HCT116 (cell line): ENCODE data around the gene EIF4E. TPM values are rescaled to one million over a fixed set of nuclear protein-coding genes. Genes with fewer than 3 reads are reported as not detected.

Source experiments
- ATAC-seq: fragments of 200-7000 bp; cut with Tn5 transposase; 2 replicates; pipeline ENCODE4 v1.9.1; 2020; ENCODE audit warnings: mild to moderate bottlenecking, moderate library complexity
- BruUV-seq: library from RNA; stranded (reverse); fragments of 400-500 nt; replicated peaks from 2 replicates; lab custom pipeline; 2021; lab: Mats Ljungman, UMichigan
- CTCF ChIA-PET: fragments of 300-600 bp; sonication (Branson Sonifier 250); formaldehyde crosslinking; loops from one replicate; lab custom pipeline; 2021; ENCODE audit warnings: antibody characterized with exemption; lab: Charles Lee
- POLR2A ChIA-PET: fragments of 300-600, 350-600 bp; sonication (Branson Sonifier 250); formaldehyde crosslinking; loops from one replicate; lab custom pipeline; 2021; ENCODE audit warnings: antibody characterized with exemption; lab: Charles Lee
- RAD21 ChIA-PET, 2 experiments: fragments of 300-600 bp; sonication (Branson Sonifier 250); formaldehyde crosslinking; loops; one replicate each; lab custom pipeline; 2023; ENCODE audit warnings: low total read pairs in 2 of 2; ENCODE audit not compliant: uncharacterized antibody in 2 of 2, unreplicated experiment in 2 of 2, low non-redundant PET in 1 of 2; lab: Charles Lee
- DNase-seq: peaks from one replicate; pipeline ENCODE4 v3.0.0-alpha.2; 2010; ENCODE audit warnings: low read depth, low spot score
- H2AFZ ChIP-seq: fragments of 200-600 bp; shearing (Covaris generic), sonication (generic); 2 replicates; pipeline ENCODE4 v1.6.1; 2017; ENCODE audit warnings: low read depth, mixed run types, mixed read lengths, antibody characterized with exemption, low read length; ENCODE audit not compliant: poor library complexity, severe bottlenecking
- H3K27ac ChIP-seq: 2 replicates; pipeline ENCODE4 v1.5.1; 2012; ENCODE audit warnings: low read depth, low read length
- H3K27me3 ChIP-seq: fragments of 200-600 bp; sonication (generic); 2 replicates; pipeline ENCODE4 v1.6.1; 2016; ENCODE audit warnings: mixed run types, low read length, mixed read lengths; ENCODE audit not compliant: insufficient read depth
- H3K36me3 ChIP-seq, 2 experiments: fragments of 200-500 bp in 1 of 2; fragments of 200-600 bp in 1 of 2; sonication (Bioruptor generic) in 1 of 2; sonication (generic) in 1 of 2; 2 replicates each; pipeline versions ENCODE4 v1.5.1 to v1.6.1; 2014 to 2016; ENCODE audit warnings: low read length in 2 of 2, inconsistent platforms in 1 of 2, mixed read lengths in 1 of 2, mixed run types in 1 of 2; ENCODE audit not compliant: insufficient read depth in 2 of 2, control insufficient read depth in 1 of 2
- H3K4me1 ChIP-seq, 2 experiments: fragments of 200-600 bp in 1 of 2; sonication (generic) in 1 of 2; 2 replicates each; pipeline versions ENCODE4 v1.5.1 to v1.6.1; 2012 to 2017; ENCODE audit warnings: low read length in 2 of 2, inconsistent platforms in 1 of 2, mild to moderate bottlenecking in 1 of 2, mixed read lengths in 1 of 2, mixed run types in 1 of 2, moderate library complexity in 1 of 2; ENCODE audit not compliant: insufficient read depth in 2 of 2, control insufficient read depth in 1 of 2
- H3K4me2 ChIP-seq: fragments of 200-600 bp; sonication (generic); 2 replicates; pipeline ENCODE4 v1.6.1; 2017; ENCODE audit warnings: mixed run types, low read length, mixed read lengths
- H3K4me3 ChIP-seq, 2 experiments: fragments of 200-600 bp in 1 of 2; sonication (generic) in 1 of 2; replicated peaks in 1 of 2; 2 replicates each; pipeline ENCODE4 v1.5.1; 2011 to 2016; ENCODE audit warnings: low read length in 2 of 2, control low read depth in 1 of 2, low read depth in 1 of 2, mild to moderate bottlenecking in 1 of 2, mixed read lengths in 1 of 2, mixed run types in 1 of 2
- H3K79me2 ChIP-seq: fragments of 200-600 bp; sonication (generic); 2 replicates; pipeline ENCODE4 v1.6.1; 2017; ENCODE audit warnings: mild to moderate bottlenecking, mixed run types, low read length, moderate library complexity, mixed read lengths; ENCODE audit not compliant: insufficient read depth
- H3K9ac ChIP-seq: fragments of 200-600 bp; sonication (generic); 2 replicates; pipeline ENCODE4 v1.6.1; 2016; ENCODE audit warnings: low read length, mixed read lengths
- H3K9me2 ChIP-seq: fragments of 200-600 bp; sonication (generic), shearing (Covaris generic); 2 replicates; pipeline ENCODE4 v1.6.1; 2017; ENCODE audit warnings: mixed run types, mild to moderate bottlenecking, moderate library complexity; ENCODE audit not compliant: insufficient read depth
- H3K9me3 ChIP-seq, 2 experiments: fragments of 200-500 bp in 1 of 2; fragments of 200-600 bp in 1 of 2; sonication (Bioruptor generic) in 1 of 2; sonication (generic) in 1 of 2; 2 replicates each; pipeline ENCODE4 v1.6.1; 2014 to 2017; ENCODE audit warnings: low read length in 2 of 2, mixed read lengths in 2 of 2, inconsistent platforms in 1 of 2, low read depth in 1 of 2, mild to moderate bottlenecking in 1 of 2, mixed run types in 1 of 2, moderate library complexity in 1 of 2; ENCODE audit not compliant: control insufficient read depth in 1 of 2, insufficient read depth in 1 of 2
- H4K20me1 ChIP-seq: fragments of 200-600 bp; sonication (generic), shearing (Covaris generic); 2 replicates; pipeline ENCODE4 v1.6.1; 2017; ENCODE audit warnings: mixed run types, mild to moderate bottlenecking, moderate library complexity; ENCODE audit not compliant: insufficient read depth
- CBX3 ChIP-seq: IDR thresholded peaks from 2 replicates; pipeline ENCODE4 v1.6.1; 2012; ENCODE audit warnings: low read depth
- CEBPB ChIP-seq: IDR thresholded peaks from 2 replicates; pipeline ENCODE4 v1.6.1; 2012; ENCODE audit warnings: low read depth
- ELF1 ChIP-seq: IDR thresholded peaks from 2 replicates; pipeline ENCODE4 v1.6.1; 2012; ENCODE audit warnings: low read depth, borderline replicate concordance
- EZH2 ChIP-seq: fragments of 200-600 bp; sonication (generic); IDR thresholded peaks from 2 replicates; pipeline ENCODE4 v1.6.1; 2017; ENCODE audit warnings: antibody characterized with exemption, mixed run types
- EZH2phosphoT487 ChIP-seq: fragments of 200-600 bp; IDR thresholded peaks from 2 replicates; pipeline ENCODE4 v1.6.1; 2018; ENCODE audit warnings: antibody characterized with exemption, borderline replicate concordance
- JUND ChIP-seq: IDR thresholded peaks from 2 replicates; pipeline ENCODE4 v1.6.1; 2012
- POLR2AphosphoS5 ChIP-seq: IDR thresholded peaks from 2 replicates; pipeline ENCODE4 v1.6.1; 2011; ENCODE audit warnings: mild to moderate bottlenecking, low read depth, low read length, moderate library complexity
- SIN3A ChIP-seq: IDR thresholded peaks from 2 replicates; pipeline ENCODE4 v1.6.1; 2012; ENCODE audit warnings: low read depth
- YY1 ChIP-seq: IDR thresholded peaks from 2 replicates; pipeline ENCODE4 v1.6.1; 2011; ENCODE audit warnings: low read length, low read depth, moderate library complexity, mild to moderate bottlenecking; ENCODE audit not compliant: insufficient replicate concordance; ENCODE audit errors: extremely low read depth
- ZFX ChIP-seq: fragments of 450-650 bp; IDR thresholded peaks from 2 replicates; pipeline ENCODE4 v1.6.1; 2017
- intact Hi-C: fragments of 100-400 bp; cut with micrococcal nuclease; formaldehyde crosslinking; loops from 2 replicates; pipeline ENCODE4 v1.10.0; 2022
- total RNA-seq: library from RNA; stranded (reverse); gene quantifications from one replicate; pipeline ENCODE4 v1.2.1, GENCODE V29; 2021; ENCODE audit not compliant: unreplicated experiment
- TF ChIP-seq, protein P1 (sequence below): IDR thresholded peaks from 2 replicates; pipeline ENCODE4 v1.6.1; 2011; ENCODE audit warnings: mild to moderate bottlenecking, low read length, moderate library complexity; ENCODE audit not compliant: insufficient replicate concordance; ENCODE audit errors: extremely low read depth
- TF ChIP-seq, protein P2 (sequence below), 3 experiments: fragments of 200-600 bp in 1 of 3; sonication (generic) in 1 of 3; IDR thresholded peaks in 2 of 3; conservative IDR thresholded peaks in 1 of 3; 2 replicates each; pipeline ENCODE4 v1.5.1; 2012 to 2017; ENCODE audit warnings: low read depth in 2 of 3, low read length in 2 of 3, antibody characterized with exemption in 1 of 3, borderline replicate concordance in 1 of 3, control low read depth in 1 of 3, mild to moderate bottlenecking in 1 of 3, mixed read lengths in 1 of 3, mixed run types in 1 of 3, moderate library complexity in 1 of 3; ENCODE audit not compliant: insufficient read depth in 1 of 3

Gene EIF4E
- total RNA-seq, 1 experiment from 2014 or later = 148 TPM

DNA sequence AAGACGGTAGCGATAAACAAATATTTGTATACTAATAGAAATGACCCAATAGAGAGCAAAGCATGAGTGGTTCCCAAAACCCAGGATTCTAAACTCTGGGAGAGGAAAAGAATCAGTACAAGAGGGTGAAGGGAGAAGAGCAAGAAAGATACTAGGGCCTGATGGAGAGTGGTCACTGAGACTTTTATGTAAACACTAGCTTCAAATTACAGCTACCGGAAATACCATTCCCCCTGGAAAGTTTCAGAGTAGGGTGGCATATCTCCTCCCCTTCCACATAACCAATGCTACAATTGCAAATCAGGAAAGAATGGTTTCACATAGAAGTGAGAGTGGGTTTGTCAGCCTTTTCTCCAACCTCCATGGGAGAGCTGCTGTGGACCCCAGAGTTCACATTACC, 77.1 kb downstream of the EIF4E start:
- ChIA-PET CTCF (no interaction called here), POLR2A (no interaction called here), RAD21 (no interaction called here)
- no peak overlapping the region for H3K9ac ChIP-seq
- H3K9me3 ChIP-seq = no peaks in the 10 kb centered on the region
- H3K36me3 ChIP-seq = no peaks in the 10 kb centered on the region
- peak overlapping the region; percentile 15 for H2AFZ ChIP-seq
- H3K4me3 ChIP-seq = no peak overlapping the region
- no peaks in the 10 kb centered on the region for H3K9me2 ChIP-seq
- DNase-seq (no peak), ATAC-seq (no peak)
- peaks cover 0 to 5% of the 10 kb centered on the region in 2 experiments; a peak in 1 of 4 replicates for H3K4me1 ChIP-seq
- no peak overlapping the region for H3K4me2 ChIP-seq
- no peaks in the 10 kb centered on the region for H4K20me1 ChIP-seq
- intact Hi-C loops = no loop called here
- no peaks in the 10 kb centered on the region for H3K27me3 ChIP-seq
- no peak overlapping the region for H3K27ac ChIP-seq
- H3K79me2 ChIP-seq = no peaks in the 10 kb centered on the region
- BruUV-seq = no TSS peak
- TF ChIP-seq ELF1 = no peak
- no peak for TF ChIP-seq CEBPB
- TF ChIP-seq, protein P1, sequence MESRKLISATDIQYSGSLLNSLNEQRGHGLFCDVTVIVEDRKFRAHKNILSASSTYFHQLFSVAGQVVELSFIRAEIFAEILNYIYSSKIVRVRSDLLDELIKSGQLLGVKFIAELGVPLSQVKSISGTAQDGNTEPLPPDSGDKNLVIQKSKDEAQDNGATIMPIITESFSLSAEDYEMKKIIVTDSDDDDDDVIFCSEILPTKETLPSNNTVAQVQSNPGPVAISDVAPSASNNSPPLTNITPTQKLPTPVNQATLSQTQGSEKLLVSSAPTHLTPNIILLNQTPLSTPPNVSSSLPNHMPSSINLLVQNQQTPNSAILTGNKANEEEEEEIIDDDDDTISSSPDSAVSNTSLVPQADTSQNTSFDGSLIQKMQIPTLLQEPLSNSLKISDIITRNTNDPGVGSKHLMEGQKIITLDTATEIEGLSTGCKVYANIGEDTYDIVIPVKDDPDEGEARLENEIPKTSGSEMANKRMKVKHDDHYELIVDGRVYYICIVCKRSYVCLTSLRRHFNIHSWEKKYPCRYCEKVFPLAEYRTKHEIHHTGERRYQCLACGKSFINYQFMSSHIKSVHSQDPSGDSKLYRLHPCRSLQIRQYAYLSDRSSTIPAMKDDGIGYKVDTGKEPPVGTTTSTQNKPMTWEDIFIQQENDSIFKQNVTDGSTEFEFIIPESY = no peak
- no peak for TF ChIP-seq POLR2AphosphoS5
- no peak for TF ChIP-seq ZFX
- no peak for TF ChIP-seq JUND
- no peak for TF ChIP-seq YY1
- TF ChIP-seq EZH2phosphoT487 = no peak
- no peak for TF ChIP-seq CBX3
- TF ChIP-seq EZH2 = no peak
- TF ChIP-seq SIN3A = no peak
- TF ChIP-seq, protein P2, sequence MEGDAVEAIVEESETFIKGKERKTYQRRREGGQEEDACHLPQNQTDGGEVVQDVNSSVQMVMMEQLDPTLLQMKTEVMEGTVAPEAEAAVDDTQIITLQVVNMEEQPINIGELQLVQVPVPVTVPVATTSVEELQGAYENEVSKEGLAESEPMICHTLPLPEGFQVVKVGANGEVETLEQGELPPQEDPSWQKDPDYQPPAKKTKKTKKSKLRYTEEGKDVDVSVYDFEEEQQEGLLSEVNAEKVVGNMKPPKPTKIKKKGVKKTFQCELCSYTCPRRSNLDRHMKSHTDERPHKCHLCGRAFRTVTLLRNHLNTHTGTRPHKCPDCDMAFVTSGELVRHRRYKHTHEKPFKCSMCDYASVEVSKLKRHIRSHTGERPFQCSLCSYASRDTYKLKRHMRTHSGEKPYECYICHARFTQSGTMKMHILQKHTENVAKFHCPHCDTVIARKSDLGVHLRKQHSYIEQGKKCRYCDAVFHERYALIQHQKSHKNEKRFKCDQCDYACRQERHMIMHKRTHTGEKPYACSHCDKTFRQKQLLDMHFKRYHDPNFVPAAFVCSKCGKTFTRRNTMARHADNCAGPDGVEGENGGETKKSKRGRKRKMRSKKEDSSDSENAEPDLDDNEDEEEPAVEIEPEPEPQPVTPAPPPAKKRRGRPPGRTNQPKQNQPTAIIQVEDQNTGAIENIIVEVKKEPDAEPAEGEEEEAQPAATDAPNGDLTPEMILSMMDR (IDR thresholded peaks at IDR 0.05 in 2 of 3, conservative IDR thresholded peaks at IDR 0.05 in 1 of 3; ENCODE audit: borderline replicate concordance in 1 of 3, insufficient read depth in 1 of 3, low read depth in 2 of 3, low read length in 2 of 3) = no peak
